Stomach (tissue), 9 donors: ENCODE measurements around the gene IMPDH1. TPM values are rescaled to one million over a fixed set of nuclear protein-coding genes. Genes with fewer than 3 reads are reported as not detected.

Experiments used
- DNase-seq, 2 donors: peaks; one replicate each; pipeline versions ENCODE4 v3.0.0 to v3.0.0-alpha.2; 2013 to 2019
- H3K27ac ChIP-seq, 5 donors: fragments of 200-600 bp in 4 of 5; sonication (generic) in 4 of 5; one replicate each; pipeline ENCODE4 v1.5.1; 2013 to 2019; ENCODE audit warnings: mild to moderate bottlenecking in 1 of 5, moderate library complexity in 1 of 5
- H3K27me3 ChIP-seq, 3 donors: fragments of 200-600 bp; sonication (generic); one replicate each; pipeline ENCODE4 v1.5.1; 2017 to 2019; ENCODE audit warnings: mixed run types in 1 of 3
- H3K36me3 ChIP-seq, 4 donors: fragments of 200-600 bp; sonication (generic); 1 replicate in 3 of 4; 2 replicates in 1 of 4; pipeline ENCODE4 v1.5.1; 2016 to 2019
- H3K4me1 ChIP-seq, 4 donors: fragments of 200-600 bp; sonication (generic); one replicate each; pipeline ENCODE4 v1.5.1; 2016 to 2019
- H3K4me3 ChIP-seq, 4 donors: fragments of 200-600 bp; sonication (generic) in 3 of 4; one replicate each; pipeline ENCODE4 v1.5.1; 2016 to 2019; ENCODE audit warnings: mild to moderate bottlenecking in 1 of 4
- H3K9me3 ChIP-seq, 4 donors: fragments of 200-600 bp; sonication (generic); one replicate each; pipeline ENCODE4 v1.5.1; 2016 to 2019
- EP300 ChIP-seq: sonication (generic); formaldehyde crosslinking; IDR thresholded peaks from one replicate; pipeline ENCODE4 v1.6.1; 2017; ENCODE audit warnings: antibody characterized with exemption
- POLR2A ChIP-seq, 4 donors: fragments of 450-650 bp; IDR thresholded peaks; one replicate each; pipeline ENCODE4 v1.6.1; 2016; ENCODE audit warnings: antibody characterized with exemption in 4 of 4, control low read depth in 2 of 4, mild to moderate bottlenecking in 1 of 4, moderate library complexity in 1 of 4
- POLR2AphosphoS5 ChIP-seq, 3 donors: sonication (generic); formaldehyde crosslinking; IDR thresholded peaks; one replicate each; pipeline ENCODE4 v1.6.1; 2016; ENCODE audit warnings: antibody characterized with exemption in 3 of 3
- WGBS, 5 donors: extraction: QIAGEN DNeasy Blood & Tissue Kit in 3 of 5; methylation state at CpG; one replicate each; pipeline versions ENCODE4 v1.1.5 to v1.1.7; 2013 to 2018; 5-methylcytosine and 5-hydroxymethylcytosine counted together
- intact Hi-C: fragments of 100-400 bp; cut with DNase I; formaldehyde crosslinking; loops from one replicate; pipeline ENCODE4 v1.15.1; 2023; ENCODE audit warnings: low total_unique reads
- polyA plus RNA-seq, 3 donors: library from polyadenylated mRNA; stranded (reverse); fragments of 200-250 nt; gene quantifications; one replicate each; pipeline ENCODE4 v1.2.3, GENCODE V29; 2013
- total RNA-seq, 5 donors: library from RNA; depleted of rRNA; stranded (reverse); fragments of >200 nt; gene quantifications; one replicate each; pipeline versions ENCODE4 v1.1.0 to v1.2.3, GENCODE V29; 2014 to 2016
- TF ChIP-seq, protein P1 (sequence below), 7 experiments: fragments of 450-650 bp in 4 of 7; fragments of 200-600 bp in 3 of 7; sonication (generic) in 3 of 7; IDR thresholded peaks; one replicate each; pipeline ENCODE4 v1.5.1; 2016 to 2019; ENCODE audit warnings: antibody characterized with exemption in 7 of 7, control low read depth in 2 of 7, mild to moderate bottlenecking in 1 of 7
- donor health status: healthy with polysubstance abuse.
- donor health status: Bipolar disorder and iron deficiency.
- donor health status: healthy.

IMPDH1 gene
- total and polyA plus RNA-seq, 8 donors, result 32.7 to 188 (median 69.0) TPM

DNA sequence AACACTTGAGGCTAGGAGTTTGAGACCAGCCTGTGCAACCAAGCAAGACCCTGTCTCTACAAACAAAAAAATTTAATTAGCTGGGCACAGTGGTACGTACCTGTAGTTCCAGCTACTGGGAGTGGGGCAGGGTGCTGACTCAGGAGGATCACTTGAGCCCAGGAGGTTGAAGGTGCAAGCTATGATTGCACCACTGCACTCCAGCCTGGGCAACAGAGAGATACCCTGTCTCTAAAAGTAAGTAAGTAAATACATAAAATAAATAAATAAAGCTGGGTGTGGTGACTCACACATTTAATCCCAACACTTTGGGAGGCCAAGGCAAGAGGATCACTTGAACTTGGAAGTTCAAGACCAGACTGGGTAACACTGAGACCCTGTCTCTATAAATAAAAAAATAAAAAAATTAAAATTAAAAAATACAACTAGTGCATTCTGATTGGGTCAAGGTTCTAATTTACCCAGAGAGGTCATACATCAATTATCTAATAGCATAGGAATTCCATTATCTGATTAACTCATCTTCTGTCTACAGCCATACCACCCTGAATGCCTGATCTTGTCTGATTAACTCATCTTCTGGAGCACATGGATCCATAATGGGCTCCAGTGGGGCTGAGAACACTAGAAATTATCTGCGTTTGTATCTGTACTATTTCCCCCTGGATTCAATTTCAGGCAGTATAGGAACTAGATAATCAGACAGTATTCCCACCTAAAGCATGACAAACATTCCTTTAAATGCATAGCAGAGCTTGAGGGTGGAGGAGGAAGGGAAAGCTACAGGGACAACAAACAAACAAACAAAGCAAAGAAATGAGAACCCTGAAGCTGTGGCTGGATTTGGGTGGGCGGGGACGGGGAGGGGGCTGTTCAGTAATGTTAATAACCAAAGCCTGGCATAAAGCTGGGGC is 24.9 kb upstream of the IMPDH1 start:
- H3K9me3 ChIP-seq, result no peaks in the 10 kb centered on the region
- intact Hi-C loops, result no loop called here
- no peaks in the 10 kb centered on the region for H3K36me3 ChIP-seq
- DNase-seq, result no peak
- H3K4me3 ChIP-seq, result no peak overlapping the region
- WGBS, 5 donors, result 52 to 60% (median 57%) methylated on average over 4 of the region's 4 CpGs
- H3K27me3 ChIP-seq, result peaks cover 0 to 8% (median 0%) of the 10 kb centered on the region in 3 donors
- TF ChIP-seq, protein P1, sequence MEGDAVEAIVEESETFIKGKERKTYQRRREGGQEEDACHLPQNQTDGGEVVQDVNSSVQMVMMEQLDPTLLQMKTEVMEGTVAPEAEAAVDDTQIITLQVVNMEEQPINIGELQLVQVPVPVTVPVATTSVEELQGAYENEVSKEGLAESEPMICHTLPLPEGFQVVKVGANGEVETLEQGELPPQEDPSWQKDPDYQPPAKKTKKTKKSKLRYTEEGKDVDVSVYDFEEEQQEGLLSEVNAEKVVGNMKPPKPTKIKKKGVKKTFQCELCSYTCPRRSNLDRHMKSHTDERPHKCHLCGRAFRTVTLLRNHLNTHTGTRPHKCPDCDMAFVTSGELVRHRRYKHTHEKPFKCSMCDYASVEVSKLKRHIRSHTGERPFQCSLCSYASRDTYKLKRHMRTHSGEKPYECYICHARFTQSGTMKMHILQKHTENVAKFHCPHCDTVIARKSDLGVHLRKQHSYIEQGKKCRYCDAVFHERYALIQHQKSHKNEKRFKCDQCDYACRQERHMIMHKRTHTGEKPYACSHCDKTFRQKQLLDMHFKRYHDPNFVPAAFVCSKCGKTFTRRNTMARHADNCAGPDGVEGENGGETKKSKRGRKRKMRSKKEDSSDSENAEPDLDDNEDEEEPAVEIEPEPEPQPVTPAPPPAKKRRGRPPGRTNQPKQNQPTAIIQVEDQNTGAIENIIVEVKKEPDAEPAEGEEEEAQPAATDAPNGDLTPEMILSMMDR (IDR thresholded peaks at IDR 0.05), result no peak
- TF ChIP-seq POLR2A (IDR thresholded peaks at IDR 0.05), result no peak
- TF ChIP-seq EP300, result no peak
- no peak for TF ChIP-seq POLR2AphosphoS5 (IDR thresholded peaks at IDR 0.05)
- peak overlapping the region in 3 of 5 donors; percentile 33 to 41 (median 34) for H3K27ac ChIP-seq
- peaks cover 0 to 23% (median 8%) of the 10 kb centered on the region in 4 donors for H3K4me1 ChIP-seq

DNA sequence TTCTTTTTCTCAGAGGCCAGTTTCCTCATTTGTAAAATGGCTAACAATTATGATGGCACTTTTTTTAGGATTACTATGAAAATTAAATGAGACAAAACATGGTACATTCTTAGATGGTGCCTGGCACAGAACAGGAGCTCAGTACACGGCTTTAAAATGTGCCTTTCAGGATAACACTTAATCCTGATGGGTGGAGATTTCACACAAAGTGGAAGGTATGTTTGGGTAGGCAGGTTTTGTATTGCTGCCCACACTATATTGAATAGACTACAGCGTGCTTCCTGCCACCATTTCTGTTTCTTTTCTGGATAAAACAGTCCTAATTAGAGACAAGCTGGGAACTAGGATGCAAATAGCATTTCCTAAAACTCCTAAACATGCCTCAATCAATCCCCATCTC is 22.0 kb upstream of the IMPDH1 start:
- Histone ChIP-seq H3K27me3 (peaks cover 0 to 13% (median 0%) of the 10 kb centered on the region in 3 donors), H3K4me3 (no peak overlapping the region), H3K36me3 (no peaks in the 10 kb centered on the region), H3K9me3 (no peaks in the 10 kb centered on the region), H3K4me1 (peaks cover 0 to 21% (median 12%) of the 10 kb centered on the region in 4 donors), H3K27ac (no peak overlapping the region)
- intact Hi-C loops, result no loop called here
- 37 to 73% (median 53%) methylated on average over 2 of the region's 2 CpGs for WGBS, 5 donors
- TF ChIP-seq EP300 (no peak), POLR2A (IDR thresholded peaks at IDR 0.05) (no peak), POLR2AphosphoS5 (IDR thresholded peaks at IDR 0.05) (no peak)
- DNase-seq, result no peak

DNA sequence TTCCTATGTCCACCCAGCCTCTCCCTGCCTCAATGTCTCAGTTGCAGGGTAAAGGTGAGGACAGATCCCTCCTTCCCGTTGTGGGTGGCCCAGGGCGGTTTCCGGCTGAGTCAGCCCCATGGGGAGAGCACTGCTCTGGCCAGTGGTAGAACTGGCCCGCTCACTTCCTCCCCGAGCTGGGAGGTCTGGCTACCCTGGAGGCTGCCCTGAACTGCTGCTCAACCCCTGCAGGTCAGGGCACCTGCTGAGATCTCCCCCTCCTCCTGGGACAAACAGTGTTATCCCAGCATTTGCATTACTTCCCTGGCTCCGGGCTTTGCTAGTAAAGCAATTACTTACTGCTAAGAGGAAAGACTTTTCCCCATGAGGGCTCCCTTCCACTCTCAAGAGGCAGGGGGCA is 21.4 kb upstream of the IMPDH1 start:
- whole genome bisulfite sequencing, 5 donors, result 44 to 57% (median 55%) methylated on average over 3 to 6 of the region's 6 CpGs
- peaks cover 0 to 13% (median 0%) of the 10 kb centered on the region in 3 donors for H3K27me3 ChIP-seq

DNA sequence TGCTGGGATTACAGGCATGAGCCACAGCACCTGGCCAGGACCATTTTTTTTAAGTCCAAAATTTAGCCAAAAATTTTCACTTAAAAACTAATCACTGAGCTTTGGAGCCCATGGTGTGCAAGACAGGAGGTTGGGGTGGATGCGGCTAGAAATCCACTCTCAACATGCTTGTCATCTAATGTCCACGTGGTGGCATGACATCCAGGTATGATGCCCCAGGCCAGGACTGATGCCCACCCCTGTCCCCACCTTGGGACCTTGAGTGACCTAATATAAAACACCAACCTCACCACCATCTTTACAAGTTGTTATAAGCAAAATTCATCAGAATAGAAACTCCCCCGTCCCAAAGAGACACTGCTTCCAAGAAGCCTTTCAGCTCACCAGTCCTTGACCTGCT is 20.4 kb upstream of the IMPDH1 start:
- no peaks in the 10 kb centered on the region for H3K36me3 ChIP-seq
- peaks cover 0 to 13% (median 0%) of the 10 kb centered on the region in 3 donors for H3K27me3 ChIP-seq
- 65 to 81% (median 76%) methylated on average over 3 of the region's 3 CpGs for WGBS, 5 donors
- no peak for DNase-seq
- H3K27ac ChIP-seq, result no peak overlapping the region
- intact Hi-C loops, result no loop called here
- H3K9me3 ChIP-seq, result no peaks in the 10 kb centered on the region
- TF ChIP-seq, protein P1 (IDR thresholded peaks at IDR 0.05), result peak in 1 of 7 experiments; percentile 8
- TF ChIP-seq EP300, result no peak
- no peak for TF ChIP-seq POLR2AphosphoS5 (IDR thresholded peaks at IDR 0.05)
- no peak for TF ChIP-seq POLR2A (IDR thresholded peaks at IDR 0.05)
- no peak overlapping the region for H3K4me3 ChIP-seq
- H3K4me1 ChIP-seq, result peaks cover 0 to 15% (median 11%) of the 10 kb centered on the region in 4 donors

More for the DNA sequence above, 21.4 kb upstream of the IMPDH1 start:
- peak; percentile 48 to 55 for DNase-seq
- H3K9me3 ChIP-seq, result no peaks in the 10 kb centered on the region
- H3K4me1 ChIP-seq, result peaks cover 0 to 21% (median 12%) of the 10 kb centered on the region in 4 donors
- H3K36me3 ChIP-seq, result no peaks in the 10 kb centered on the region
- TF ChIP-seq, protein P1 (IDR thresholded peaks at IDR 0.05), result no peak
- TF ChIP-seq POLR2A (IDR thresholded peaks at IDR 0.05), result no peak
- no peak for TF ChIP-seq POLR2AphosphoS5 (IDR thresholded peaks at IDR 0.05)
- TF ChIP-seq EP300, result no peak
- H3K4me3 ChIP-seq, result no peak overlapping the region
- H3K27ac ChIP-seq, result no peak overlapping the region
- intact Hi-C loops, result no loop called here
